HFFc6 (cell line): ENCODE data around the gene IL10RA. TPM values are rescaled to one million over a fixed set of nuclear protein-coding genes. Genes with fewer than 3 reads are reported as not detected.

Experiments
- DNase-seq: peaks from one replicate; pipeline ENCODE4 v3.0.0-alpha.2; 2018
- H3K27ac Mint-ChIP-seq: 2 replicates; pipeline ENCODE4 v1.8.0; 2020; ENCODE audit warnings: mild to moderate bottlenecking, mixed read lengths
- H3K27me3 Mint-ChIP-seq: 2 replicates; pipeline ENCODE4 v1.8.0; 2021; ENCODE audit warnings: mild to moderate bottlenecking, moderate library complexity, mixed read lengths; ENCODE audit not compliant: insufficient read depth
- H3K36me3 Mint-ChIP-seq: 2 replicates; pipeline ENCODE4 v1.8.0; 2021; ENCODE audit warnings: low read depth, mixed read lengths
- H3K4me1 Mint-ChIP-seq: 2 replicates; pipeline ENCODE4 v1.8.0; 2020; ENCODE audit warnings: low read depth, mixed read lengths
- H3K4me3 Mint-ChIP-seq: 2 replicates; pipeline ENCODE4 v1.8.0; 2020; ENCODE audit warnings: mild to moderate bottlenecking, moderate library complexity, mixed read lengths
- H3K9me3 Mint-ChIP-seq: 2 replicates; pipeline ENCODE4 v1.8.0; 2020; ENCODE audit warnings: mild to moderate bottlenecking, mixed read lengths
- CTCF ChIP-seq: fragments of 200-600 bp; sonication (generic); IDR thresholded peaks from 2 replicates; pipeline ENCODE4 v1.5.0; 2021; ENCODE audit warnings: antibody characterized with exemption, mild to moderate bottlenecking
- total RNA-seq, 6 experiments: library from RNA; stranded (reverse); fragmentation: NEBNext Ultra II Directional; extraction: Animal tissue kit (Norgen Biotek cat#: 25700); gene quantifications; 2 replicates in 1 of 6; 3 replicates in 5 of 6; pipeline ENCODE4 v1.2.3, GENCODE V29; 2021

IL10RA gene
- total RNA-seq, 6 experiments from 2014 or later, result not detected

- no peak overlapping the region for H3K27ac Mint-ChIP-seq
- DNase-seq, result no peak
- no peak for TF ChIP-seq CTCF
- no peaks in the 10 kb centered on the region for H3K36me3 Mint-ChIP-seq
- H3K4me3 Mint-ChIP-seq, result no peak overlapping the region
- H3K9me3 Mint-ChIP-seq, result peaks cover 7% of the 10 kb centered on the region
- H3K4me1 Mint-ChIP-seq, result no peaks in the 10 kb centered on the region
- H3K27me3 Mint-ChIP-seq, result peaks cover 37% of the 10 kb centered on the region
These were observed 29.2 kb downstream of the IL10RA start for GRCh38 chr11:118015385-118015841.

- no peak for DNase-seq
These were observed 29.9 kb downstream of the IL10RA start for GRCh38 chr11:118016104-118016503.

GRCh38 chr11:118017111-118017510, 30.9 kb downstream of the IL10RA start:
- Mint-ChIP-seq H3K27me3 (peaks cover 31% of the 10 kb centered on the region), H3K4me3 (no peak overlapping the region), H3K9me3 (peaks cover 7% of the 10 kb centered on the region), H3K27ac (no peak overlapping the region), H3K4me1 (no peaks in the 10 kb centered on the region), H3K36me3 (no peaks in the 10 kb centered on the region)
- no peak for DNase-seq
- TF ChIP-seq CTCF, result no peak

More at GRCh38 chr11:118016104-118016503, 29.9 kb downstream of the IL10RA start:
- no peaks in the 10 kb centered on the region for H3K36me3 Mint-ChIP-seq
- no peak for TF ChIP-seq CTCF
- no peak overlapping the region for H3K4me3 Mint-ChIP-seq
- H3K27ac Mint-ChIP-seq, result no peak overlapping the region
- no peaks in the 10 kb centered on the region for H3K4me1 Mint-ChIP-seq
- peaks cover 31% of the 10 kb centered on the region for H3K27me3 Mint-ChIP-seq
- peaks cover 7% of the 10 kb centered on the region for H3K9me3 Mint-ChIP-seq

- Mint-ChIP-seq H3K4me3 (no peak overlapping the region), H3K4me1 (no peaks in the 10 kb centered on the region), H3K27ac (no peak overlapping the region), H3K27me3 (peaks cover 28% of the 10 kb centered on the region), H3K36me3 (no peaks in the 10 kb centered on the region), H3K9me3 (peaks cover 7% of the 10 kb centered on the region)
- DNase-seq, result no peak
- no peak for TF ChIP-seq CTCF
These were observed 31.6 kb downstream of the IL10RA start for GRCh38 chr11:118017631-118018315.

GRCh38 chr11:118018401-118018800, 32.2 kb downstream of the IL10RA start:
- TF ChIP-seq CTCF, result no peak
- H3K9me3 Mint-ChIP-seq, result peaks cover 7% of the 10 kb centered on the region

More at GRCh38 chr11:118018401-118018800, 32.2 kb downstream of the IL10RA start:
- H3K27me3 Mint-ChIP-seq, result peaks cover 28% of the 10 kb centered on the region
- no peak overlapping the region for H3K4me3 Mint-ChIP-seq
- H3K4me1 Mint-ChIP-seq, result no peaks in the 10 kb centered on the region
- H3K36me3 Mint-ChIP-seq, result no peaks in the 10 kb centered on the region
- no peak overlapping the region for H3K27ac Mint-ChIP-seq
- no peak for DNase-seq
